IPS DF 19.7 (cell line): ENCODE results near the gene TRIM59.

Experiments used
- DNase-seq: peaks from one replicate; pipeline ENCODE4 v3.0.0-alpha.2; 2013; ENCODE audit warnings: low read depth, low spot score

The TRIM59 gene

DNA sequence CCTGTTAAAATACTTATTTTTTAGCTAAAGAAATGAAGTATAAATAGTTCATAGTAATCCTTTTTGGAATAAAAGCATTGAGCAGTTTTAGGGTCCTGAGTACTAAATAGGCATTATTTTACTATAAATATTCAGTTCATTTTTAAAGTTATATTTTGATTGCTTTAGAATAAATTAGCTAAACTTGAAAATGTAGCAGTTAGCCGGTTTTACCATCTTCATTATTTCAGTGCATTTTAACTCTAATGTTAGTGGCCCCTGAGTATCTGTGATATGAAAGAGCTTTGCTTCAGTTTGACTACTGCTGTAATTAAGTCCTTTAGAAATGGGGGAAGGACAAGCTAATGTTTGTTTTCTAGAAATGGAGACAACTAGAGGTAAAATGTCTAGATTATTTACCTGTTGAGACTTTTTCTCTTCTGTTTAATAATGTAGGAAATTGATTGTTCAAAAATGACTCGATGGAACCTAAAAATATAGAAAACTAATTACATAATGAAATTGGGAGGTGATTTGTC, 46.5 kb downstream of the TRIM59 start:
- no peak for DNase-seq

- DNase-seq, result no peak
These were observed 47.2 kb downstream of the TRIM59 start for GRCh38 chr3:160402221-160403027.

- no peak for DNase-seq
These were observed 48.1 kb downstream of the TRIM59 start for GRCh38 chr3:160401291-160402095.

GRCh38 chr3:160400702-160401150, 48.9 kb downstream of the TRIM59 start:
- no peak for DNase-seq

GRCh38 chr3:160400030-160400701, 49.4 kb downstream of the TRIM59 start:
- no peak for DNase-seq

- peak; percentile 87 for DNase-seq
These were observed 50.2 kb downstream of the TRIM59 start, which contains the start of the genes IFT80 and SMC4 for GRCh38 chr3:160399125-160400029. Gene IFT80, minus strand, starts transcription at chr3:160399225. Its CDS starts 14,625 bp downstream, at chr3:160384600. Gene SMC4, plus strand, starts transcription at chr3:160399650. Its CDS starts 1,177 bp downstream, at chr3:160400827.

GRCh38 chr3:160398820-160399124, 50.8 kb downstream of the TRIM59 start:
- DNase-seq, result no peak

GRCh38 chr3:160395297-160395696, 54.3 kb downstream of the TRIM59 start:
- no peak for DNase-seq

DNA sequence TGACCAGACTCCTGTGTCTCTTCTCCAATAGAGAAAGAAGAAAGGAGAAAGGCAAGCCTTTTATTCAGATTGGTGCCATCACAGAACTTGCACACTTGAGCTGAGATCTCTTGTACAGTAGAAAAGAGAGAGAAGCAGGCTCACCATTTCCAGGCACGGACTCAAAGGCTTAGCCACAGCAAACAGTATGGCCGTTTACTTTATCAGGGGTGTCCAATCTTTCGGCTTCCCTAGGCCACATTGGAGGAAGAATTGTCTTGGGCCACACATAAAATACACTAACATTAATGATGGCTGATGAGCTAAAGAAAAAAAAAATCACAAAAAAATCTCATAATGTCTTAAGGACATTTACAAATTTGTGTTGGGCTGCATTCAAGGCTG, 55.6 kb downstream of the TRIM59 start:
- no peak for DNase-seq

GRCh38 chr3:160393346-160394008, 56.1 kb downstream of the TRIM59 start:
- no peak for DNase-seq

- DNase-seq, result no peak
These were observed 56.8 kb downstream of the TRIM59 start for GRCh38 chr3:160392798-160393197.

- DNase-seq, result no peak
These were observed 58.9 kb downstream of the TRIM59 start for GRCh38 chr3:160390565-160391138.
